Left colon (tissue), 2 donors: ENCODE data around the gene POLE. TPM values are rescaled to one million over a fixed set of nuclear protein-coding genes. Genes with fewer than 3 reads are reported as not detected.

Experiments used
- ATAC-seq: fragments of 200-7000 bp; cut with Tn5 transposase; one replicate; pipeline ENCODE4 v1.9.1; 2020; ENCODE audit warnings: mild to moderate bottlenecking, moderate library complexity
- DNase-seq, 2 donors: peaks; one replicate each; pipeline ENCODE4 v3.0.0-alpha.2; 2020
- intact Hi-C, 2 donors: fragments of 100-400 bp; cut with DNase I in 1 of 2; cut with micrococcal nuclease in 1 of 2; formaldehyde crosslinking; loops; one replicate each; pipeline versions ENCODE4 v1.11.2 to v1.14.0; 2022; cut with DNase I, micrococcal nuclease
- total RNA-seq, 2 donors: library from RNA; stranded (reverse); fragmentation: NEBNext Ultra II Directional; extraction: Animal tissue kit (Norgen Biotek cat#: 25700); gene quantifications; one replicate each; pipeline ENCODE4 v1.2.1, GENCODE V29; 2021
- donor health status: DM: no; HTN: no; CAD: no.
- donor health status: DM: yes; HTN: yes; CAD: no.

POLE gene
- total RNA-seq, 2 donors from 2014 or later: 38.3 to 57.6 TPM

DNA sequence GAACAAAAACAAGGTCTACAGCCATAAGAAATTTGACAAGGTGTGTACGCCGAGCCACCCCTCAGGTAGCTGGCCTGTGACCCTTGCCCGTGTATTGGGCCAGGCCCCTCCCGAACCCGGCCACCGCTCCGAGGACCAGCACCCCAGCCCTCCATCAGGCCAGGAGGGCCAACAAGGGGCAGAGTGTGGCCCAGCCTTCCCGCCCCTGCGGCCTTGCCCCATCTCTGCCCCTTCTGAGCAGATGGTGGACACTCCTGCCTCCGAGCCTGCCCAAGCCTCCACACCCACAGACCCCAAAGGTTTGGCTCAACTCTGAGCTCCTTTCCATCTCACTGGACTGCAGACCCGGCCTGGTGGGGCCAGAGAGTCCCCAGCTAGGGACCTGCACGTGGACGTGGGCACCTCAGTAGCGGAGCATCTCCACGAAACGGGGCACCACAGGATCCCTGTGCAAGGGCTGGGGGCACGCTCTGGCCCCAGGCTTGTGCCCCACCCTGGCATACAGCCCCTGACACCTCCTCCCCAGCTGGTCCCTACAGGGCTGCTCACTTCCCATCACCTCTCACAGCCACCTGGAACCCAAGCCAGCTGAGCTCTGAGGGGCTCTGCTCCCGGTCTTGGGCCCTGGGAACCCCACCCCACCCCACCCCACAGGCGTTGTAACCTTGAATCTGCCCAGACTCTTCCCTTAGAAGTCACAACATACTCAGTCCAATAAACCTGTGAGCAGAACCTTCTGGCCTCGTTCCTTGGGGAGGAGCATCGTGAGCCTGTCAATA is 65.3 kb downstream of the POLE start:
- DNase-seq: no peak
- intact Hi-C loops: no loop called here
- ATAC-seq: peak; percentile 8

DNA sequence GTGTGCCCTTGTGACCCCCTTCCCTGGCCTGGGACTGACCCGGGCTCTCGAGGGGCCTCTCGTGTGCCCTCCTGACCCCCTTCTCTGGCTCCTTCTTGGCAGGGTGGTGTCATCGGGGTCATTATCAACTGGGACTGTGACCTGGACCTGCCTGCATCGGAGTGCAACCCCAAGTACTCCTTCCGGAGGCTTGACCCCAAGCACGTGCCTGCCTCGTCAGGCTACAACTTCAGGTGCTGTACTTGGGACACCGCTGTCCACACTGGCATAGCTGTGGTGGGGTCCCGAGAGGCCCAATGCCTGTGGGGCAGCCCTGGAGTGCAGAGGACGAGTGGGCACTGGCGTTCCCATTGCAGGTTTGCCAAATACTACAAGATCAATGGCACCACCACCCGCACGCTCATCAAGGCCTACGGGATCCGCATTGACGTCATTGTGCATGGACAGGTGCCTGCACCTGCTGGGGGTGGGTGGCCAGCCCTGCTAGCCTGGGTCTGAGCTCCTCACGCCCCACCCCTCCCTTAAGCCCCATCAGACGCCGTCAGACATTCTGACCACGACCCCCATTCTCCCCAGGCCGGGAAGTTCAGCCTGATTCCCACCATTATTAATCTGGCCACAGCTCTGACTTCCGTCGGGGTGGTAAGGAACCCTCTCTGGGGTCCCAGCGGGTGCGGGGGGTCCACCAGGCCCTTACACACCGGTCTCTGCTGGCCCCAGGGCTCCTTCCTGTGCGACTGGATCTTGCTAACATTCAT is 66.1 kb downstream of the POLE start:
- DNase-seq: no peak
- intact Hi-C loops: no loop called here
- no peak for ATAC-seq

DNA sequence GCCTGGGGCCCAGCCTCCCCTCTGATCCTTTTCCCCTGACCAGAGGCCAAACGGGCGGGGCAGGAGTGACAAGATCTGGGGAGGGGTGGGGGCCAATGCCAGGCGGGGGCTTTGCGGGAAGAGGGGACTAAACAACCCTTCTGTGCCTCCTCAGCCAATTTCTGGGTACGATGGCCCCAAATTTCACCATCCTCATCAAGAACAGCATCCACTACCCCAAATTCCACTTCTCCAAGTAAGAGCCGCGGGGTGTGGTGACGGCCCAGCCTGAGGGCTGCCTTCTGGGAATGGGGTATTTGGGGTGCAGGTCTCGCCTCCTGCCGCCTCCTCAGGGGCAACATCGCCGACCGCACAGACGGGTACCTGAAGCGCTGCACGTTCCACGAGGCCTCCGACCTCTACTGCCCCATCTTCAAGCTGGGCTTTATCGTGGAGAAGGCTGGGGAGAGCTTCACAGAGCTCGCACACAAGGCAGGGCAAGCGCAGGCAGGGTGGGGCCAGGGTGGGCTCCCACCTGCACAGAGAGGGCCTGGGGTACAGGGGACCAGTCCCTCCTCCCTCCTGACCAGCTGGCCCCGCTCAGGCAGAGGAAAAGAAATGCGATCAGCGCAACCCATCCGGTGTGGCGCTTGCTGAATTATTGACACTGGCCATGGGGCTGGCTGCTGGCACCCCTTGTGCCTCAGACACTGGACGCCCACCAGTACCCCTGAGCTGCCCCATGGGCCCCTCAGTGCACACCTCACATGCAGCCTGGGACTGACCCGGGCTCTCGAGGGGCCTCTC is 66.8 kb downstream of the POLE start:
- ATAC-seq (no peak), DNase-seq (no peak)
- intact Hi-C loops: no loop called here

DNA sequence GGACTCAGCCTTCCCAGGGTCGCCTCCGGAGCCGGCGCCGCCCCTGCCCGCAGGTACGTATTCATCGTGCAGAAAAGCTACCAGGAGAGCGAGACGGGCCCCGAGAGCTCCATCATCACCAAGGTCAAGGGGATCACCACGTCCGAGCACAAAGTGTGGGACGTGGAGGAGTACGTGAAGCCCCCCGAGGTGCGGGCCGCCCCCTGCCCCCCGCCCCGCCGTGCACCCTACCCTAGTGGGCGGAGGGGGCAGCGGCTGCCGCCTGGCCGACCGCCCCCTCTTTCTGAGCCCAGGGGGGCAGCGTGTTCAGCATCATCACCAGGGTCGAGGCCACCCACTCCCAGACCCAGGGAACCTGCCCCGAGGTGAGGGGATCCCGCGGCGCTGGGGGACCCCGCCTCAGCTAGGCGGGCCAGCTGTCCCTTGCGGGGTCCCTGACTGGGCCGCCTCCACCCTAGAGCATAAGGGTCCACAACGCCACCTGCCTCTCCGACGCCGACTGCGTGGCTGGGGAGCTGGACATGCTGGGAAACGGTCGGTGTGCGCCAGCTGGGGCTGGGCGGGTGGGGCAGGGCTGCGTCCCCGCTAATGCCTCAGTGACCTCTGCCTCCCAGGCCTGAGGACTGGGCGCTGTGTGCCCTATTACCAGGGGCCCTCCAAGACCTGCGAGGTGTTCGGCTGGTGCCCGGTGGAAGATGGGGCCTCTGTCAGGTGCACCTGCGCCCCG is 67.6 kb downstream of the POLE start:
- ATAC-seq (no peak), DNase-seq (no peak)
- intact Hi-C loops: loop anchor here (5.0 to 10.0 kb wide), 2 partner anchors 202 to 205 kb away; no protein-coding TSS in a partner anchor

DNA sequence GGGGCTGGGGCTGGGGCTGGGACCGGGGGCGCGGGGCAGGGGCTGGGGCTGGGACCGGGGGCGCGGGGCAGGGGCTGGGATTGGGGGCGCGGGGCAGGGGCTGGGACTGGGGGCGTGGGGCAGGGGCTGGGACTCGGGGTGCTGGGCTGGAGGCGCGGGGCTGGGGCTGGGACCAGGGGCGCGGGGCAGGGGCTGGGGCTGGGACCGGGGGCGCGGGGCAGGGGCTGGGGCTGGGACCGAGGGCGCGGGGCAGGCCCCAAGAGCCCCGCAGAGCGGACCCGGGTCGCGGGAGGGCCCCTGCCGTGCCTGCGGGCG is 68.1 kb downstream of the POLE start:
- intact Hi-C loops: loop anchor here (5.0 to 10.0 kb wide), 2 partner anchors 202 to 204 kb away; no protein-coding TSS in a partner anchor
- no peak for ATAC-seq

DNA sequence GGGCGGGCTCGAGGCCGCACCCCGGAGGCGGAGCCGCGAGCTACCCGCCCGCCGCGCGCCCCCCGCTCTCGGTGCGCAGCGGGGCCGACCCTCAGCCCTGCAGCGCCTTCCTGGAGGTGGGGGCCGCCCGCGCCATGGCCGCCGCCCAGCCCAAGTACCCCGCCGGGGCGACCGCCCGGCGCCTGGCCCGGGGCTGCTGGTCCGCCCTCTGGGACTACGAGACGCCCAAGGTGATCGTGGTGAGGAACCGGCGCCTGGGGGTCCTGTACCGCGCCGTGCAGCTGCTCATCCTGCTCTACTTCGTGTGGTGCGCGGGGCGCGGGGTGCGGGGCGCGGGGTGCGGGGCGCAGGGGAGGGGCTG is 68.5 kb downstream of the POLE start, which contains the start of gene P2RX2:
Gene P2RX2, plus strand, starts transcription at position 94 of the 361 bp plus-strand sequence. Its CDS starts 41 bp downstream, at position 135.
- intact Hi-C loops: loop anchor here (5.0 to 10.0 kb wide), 2 partner anchors 201 to 204 kb away; no protein-coding TSS in a partner anchor
- DNase-seq (no peak), ATAC-seq (no peak)

More for the DNA sequence above, 68.1 kb downstream of the POLE start:
- DNase-seq: no peak

DNA sequence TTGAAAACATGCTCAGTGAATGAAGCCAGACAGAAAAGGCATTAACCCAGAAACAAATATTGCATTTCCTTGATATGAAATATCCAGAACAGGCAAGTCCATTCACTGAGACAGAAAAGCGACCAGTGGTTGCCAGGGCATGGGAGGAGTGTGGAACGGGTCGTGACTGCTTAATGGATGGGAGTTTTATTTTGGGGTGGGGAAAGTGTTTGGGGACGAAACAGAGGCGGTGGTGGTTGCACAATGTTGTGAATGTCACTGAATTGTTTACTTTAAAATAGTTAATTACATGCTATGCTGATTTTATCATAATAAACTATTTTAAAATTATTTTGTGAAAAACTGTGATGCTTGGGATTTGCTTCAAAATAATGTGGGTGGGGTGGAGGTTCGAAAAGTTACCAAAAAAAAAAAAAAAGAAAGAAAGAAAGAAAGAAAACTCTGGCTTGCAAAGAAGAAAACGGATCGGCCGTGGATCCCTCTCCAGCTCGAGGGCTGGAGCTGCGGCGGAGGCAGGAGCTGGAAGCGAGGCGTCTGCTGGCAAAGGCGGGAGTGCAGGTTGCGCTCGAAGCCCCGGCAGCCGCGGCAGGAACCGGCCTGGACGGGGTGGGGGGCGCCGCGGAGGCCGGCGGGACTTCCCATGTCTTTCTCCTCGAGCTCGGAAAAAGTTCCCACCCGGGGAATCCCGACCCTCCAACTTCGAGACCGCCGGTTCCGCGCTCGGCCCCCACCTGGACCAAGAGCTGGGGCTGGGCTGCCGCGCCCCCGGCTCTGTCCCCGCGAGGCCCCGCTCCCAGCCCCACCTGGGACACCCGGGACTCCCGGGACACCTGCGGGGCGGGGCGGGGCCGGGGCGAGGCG is 69.1 kb downstream of the POLE start:
- no peak for DNase-seq
- intact Hi-C loops: loop anchor here (5.0 to 10.0 kb wide), 2 partner anchors 201 to 203 kb away; no protein-coding TSS in a partner anchor
- ATAC-seq: peak; percentile 25

DNA sequence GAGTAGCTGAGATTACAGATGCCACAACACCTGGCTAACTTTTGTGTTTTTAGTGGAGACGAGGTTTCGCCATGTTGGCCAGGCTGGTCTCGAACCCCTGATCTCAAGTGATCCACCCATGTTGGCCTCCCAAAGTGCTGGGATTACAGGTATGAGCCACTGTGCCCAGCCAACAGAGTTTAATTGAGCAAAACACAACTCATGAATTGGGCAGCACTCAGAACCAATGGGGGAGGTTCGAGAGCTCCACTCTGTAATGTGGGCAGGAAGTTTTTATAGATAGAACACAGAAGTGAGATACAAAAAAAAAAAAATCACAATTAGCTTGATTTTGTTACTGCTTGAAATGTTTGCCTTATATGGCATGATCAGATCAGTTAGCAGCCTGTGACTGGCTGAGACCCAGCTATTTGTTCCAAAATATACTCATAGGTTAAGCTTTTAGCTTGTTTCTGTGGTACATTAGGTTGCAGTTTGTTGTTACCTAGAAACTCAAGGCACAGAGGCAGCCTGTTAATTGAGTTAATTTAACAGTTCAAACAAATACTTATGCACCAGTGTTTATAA is 69.9 kb downstream of the POLE start:
- no peak for ATAC-seq
- intact Hi-C loops: loop anchor here (5.0 to 10.0 kb wide), 2 partner anchors 200 to 202 kb away; no protein-coding TSS in a partner anchor
- DNase-seq: no peak

DNA sequence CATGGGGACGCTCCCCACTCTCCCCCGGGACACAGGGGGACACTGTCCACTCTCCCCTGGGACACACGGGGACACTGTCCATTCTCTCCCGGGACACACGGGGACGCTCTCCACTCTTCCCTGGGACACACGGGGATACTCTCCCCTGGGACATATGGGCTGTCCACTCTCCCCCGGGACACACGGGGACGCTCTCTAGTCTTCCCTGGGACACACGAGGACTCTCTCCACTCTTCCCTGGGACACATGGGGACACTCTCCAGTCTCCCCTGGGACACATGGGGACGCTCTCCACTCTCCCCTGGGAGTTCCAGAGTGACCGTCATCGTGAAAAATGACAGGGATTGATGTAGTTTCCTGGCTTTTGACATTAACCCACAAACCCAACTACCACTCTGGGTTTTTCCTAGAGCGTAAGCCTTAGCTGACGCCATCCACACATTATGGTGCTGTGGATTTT is 71.5 kb downstream of the POLE start:
- no peak for DNase-seq
- ATAC-seq: no peak
- intact Hi-C loops: loop anchor here (5.0 to 10.0 kb wide), 2 partner anchors 198 to 201 kb away; no protein-coding TSS in a partner anchor

DNA sequence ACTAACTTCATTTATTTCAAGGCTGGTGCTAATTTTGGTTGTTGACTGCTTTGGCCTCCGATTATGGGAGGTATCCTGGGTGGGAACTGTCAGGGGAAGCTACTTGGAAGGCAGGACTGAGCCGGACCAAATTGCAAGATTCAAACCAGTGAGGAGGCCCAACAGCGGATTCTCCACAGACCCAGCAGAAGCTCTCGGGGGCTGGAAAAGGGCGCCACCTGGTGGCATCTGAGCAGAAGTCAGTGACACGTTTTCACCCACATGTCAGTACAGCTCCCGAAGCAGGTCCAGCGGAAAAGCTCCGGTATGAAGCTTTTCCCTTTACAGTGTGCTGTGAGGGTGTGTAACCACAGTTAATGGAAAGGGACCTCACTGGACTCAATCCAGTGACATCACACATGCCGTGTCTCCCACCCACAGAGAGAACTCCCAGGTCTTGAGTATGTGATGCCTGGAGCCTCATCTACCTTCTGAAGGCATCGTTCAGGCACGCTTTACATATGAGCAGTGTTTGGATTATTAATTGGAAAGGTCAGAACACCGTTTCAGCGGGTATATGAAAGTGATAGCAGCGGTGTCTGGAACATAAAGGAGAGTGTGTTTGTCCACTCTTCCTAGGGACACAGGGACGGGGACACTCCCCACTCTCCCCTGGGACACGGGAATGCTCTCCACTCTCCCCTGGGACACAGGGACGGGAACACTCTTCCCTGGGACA is 72.1 kb downstream of the POLE start:
- ATAC-seq (peak; percentile 86), DNase-seq (peak; percentile 65 to 84)
- intact Hi-C loops: loop anchor here (5.0 to 10.0 kb wide), 2 partner anchors 198 to 200 kb away; no protein-coding TSS in a partner anchor

DNA sequence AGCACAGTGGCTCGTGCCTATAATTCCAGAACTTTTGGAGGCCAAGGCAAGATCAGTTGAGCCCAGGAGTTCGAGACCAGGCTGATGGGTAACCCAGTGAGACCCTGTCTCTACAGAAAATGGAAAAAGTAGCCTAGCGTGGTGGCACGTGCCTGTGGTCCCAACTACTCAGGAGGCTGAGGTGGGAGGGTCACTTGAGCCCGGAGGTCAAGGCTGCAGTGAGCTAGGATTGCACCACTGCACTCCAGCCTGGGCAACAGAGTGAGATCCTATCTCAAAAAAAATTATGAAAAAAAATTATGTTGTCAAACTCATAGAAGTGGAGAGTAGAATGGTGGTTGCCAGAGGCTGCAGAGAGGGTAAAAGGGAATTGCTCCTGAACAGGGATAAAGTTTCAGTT is 73.1 kb downstream of the POLE start:
- DNase-seq: no peak
- intact Hi-C loops: loop anchor here in 1 of 2 donors (10.0 kb wide), 1 partner anchor 199 kb away; no protein-coding TSS in a partner anchor
- ATAC-seq: no peak

DNA sequence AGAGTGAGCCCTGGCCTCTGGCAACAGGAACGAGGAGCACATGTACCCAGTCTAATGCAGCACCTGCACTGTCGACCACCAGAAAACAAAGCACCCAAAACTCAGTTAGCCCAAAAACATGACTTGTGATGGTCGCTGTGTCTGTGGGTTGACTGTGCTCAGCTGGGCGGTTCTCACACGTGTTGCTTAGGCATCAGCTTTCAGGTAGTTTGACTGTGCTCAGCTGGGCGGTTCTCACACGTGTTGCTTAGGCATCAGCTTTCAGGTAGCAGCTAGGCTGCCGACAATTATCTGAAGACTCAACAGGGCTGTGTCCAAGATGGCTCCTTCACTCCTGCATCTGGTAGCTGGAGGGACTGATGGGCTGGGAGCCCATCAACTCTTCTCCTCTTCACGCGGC is 75.5 kb downstream of the POLE start:
- ATAC-seq: no peak
- intact Hi-C loops: loop anchor here in 1 of 2 donors (10.0 kb wide), 1 partner anchor 197 kb away; no protein-coding TSS in a partner anchor
- no peak for DNase-seq

DNA sequence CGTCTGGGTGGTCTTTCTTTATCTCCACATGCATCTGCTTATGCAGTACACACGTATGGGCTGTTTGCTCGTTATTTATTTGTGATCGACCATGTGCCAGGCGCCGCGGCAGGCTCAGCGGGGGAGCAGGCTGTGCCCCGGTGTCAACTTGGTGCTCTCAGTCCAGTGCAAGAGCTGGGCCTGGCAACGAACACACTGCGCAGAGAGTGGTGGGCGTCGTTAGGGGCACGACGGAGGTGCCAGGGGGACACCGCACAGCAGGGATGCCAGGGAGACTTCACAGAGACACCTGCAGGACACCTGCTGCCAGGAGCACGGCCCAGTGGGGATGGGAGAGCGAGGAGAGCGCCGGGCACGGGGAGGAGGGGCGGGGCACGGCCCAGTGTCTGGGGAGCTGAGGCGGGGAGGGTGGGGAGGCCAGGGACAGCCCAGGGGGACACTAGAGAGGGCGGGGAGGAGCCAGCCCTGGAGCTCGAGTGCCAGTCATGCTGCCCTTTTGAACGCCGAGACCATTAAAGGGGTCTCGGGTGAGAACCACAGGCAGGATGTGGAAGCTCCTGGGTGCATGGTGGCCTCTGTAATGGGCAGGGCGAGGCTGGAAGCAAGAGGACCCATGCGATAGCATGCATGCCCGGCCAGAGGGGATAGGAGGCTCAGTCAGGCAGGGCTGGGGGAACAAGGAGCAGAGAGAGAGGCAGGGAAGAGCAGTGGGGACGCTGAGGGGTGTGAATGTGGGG is 76.1 kb downstream of the POLE start:
- DNase-seq (no peak), ATAC-seq (no peak)
- intact Hi-C loops: loop anchor here in 1 of 2 donors (10.0 kb wide), 1 partner anchor 196 kb away; no protein-coding TSS in a partner anchor

DNA sequence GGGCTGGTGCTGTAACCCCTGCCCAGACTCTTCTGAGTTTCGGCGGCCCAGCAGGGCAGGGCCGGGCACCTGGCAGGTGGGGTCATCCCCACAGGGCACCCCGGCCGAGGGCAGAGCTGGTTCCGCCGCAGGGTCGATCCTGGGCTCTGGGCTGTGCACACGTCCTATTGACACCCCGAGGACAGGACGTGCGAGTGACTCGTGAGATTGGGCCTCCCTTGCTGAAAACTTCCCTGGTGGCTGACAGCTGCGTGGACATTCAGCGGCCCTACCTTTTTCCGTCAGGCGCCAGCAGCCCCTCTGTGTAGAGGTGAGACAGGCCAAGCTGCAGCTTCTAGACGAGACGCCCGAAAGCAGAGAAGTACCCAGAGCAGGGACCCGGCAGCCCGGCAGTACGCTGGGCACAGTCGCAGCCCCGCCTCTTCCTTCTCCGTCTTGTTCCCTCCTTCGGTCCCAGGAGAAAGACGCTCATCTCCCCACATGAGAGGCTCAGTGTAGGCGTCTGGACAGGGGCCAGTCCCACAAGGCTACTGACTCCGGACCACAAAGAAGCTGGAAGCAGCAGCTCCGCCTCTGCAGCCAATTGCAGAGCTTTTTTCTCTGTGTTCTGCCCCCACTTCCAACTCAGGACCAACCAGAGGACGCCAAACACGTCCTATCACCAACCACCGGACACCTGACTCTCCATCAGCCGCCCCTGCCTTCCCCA is 76.9 kb downstream of the POLE start, which contains the start of gene LRCOL1:
Gene LRCOL1, minus strand, starts transcription at position 532 of the 709 bp plus-strand sequence. CDS start 4,331 bp downstream, outside the sequence.
- DNase-seq (no peak), ATAC-seq (peak; percentile 26)
- intact Hi-C loops: loop anchor here in 1 of 2 donors (10.0 kb wide), 1 partner anchor 195 kb away; no protein-coding TSS in a partner anchor
